HepG2 (cell line): ENCODE measurements around the gene RTEL1. TPM values are rescaled to one million over a fixed set of nuclear protein-coding genes. Genes with fewer than 3 reads are reported as not detected.
A peak's percentile ranks its signal among the peaks of the same experiment; 100 is the strongest.

ENCODE experiments used
- BCL3 ChIP-seq: sonication (generic); formaldehyde crosslinking; IDR thresholded peaks from 2 replicates; pipeline ENCODE4 v1.5.1; 2020; ENCODE audit warnings: mild to moderate bottlenecking, missing genetic modification reagents, moderate library complexity
- GATAD2A ChIP-seq: IDR thresholded peaks from 2 replicates; pipeline ENCODE4 v1.6.1; 2016
- HNRNPL ChIP-seq: fragments of 200-400 bp; formaldehyde crosslinking; IDR thresholded peaks from 2 replicates; pipeline ENCODE4 v1.6.1; 2017; ENCODE audit warnings: mild to moderate bottlenecking, low read depth, low read length
- HOXA5 ChIP-seq: sonication (generic); formaldehyde crosslinking; IDR thresholded peaks from 2 replicates; pipeline ENCODE4 v1.4.0; 2020; ENCODE audit warnings: missing genetic modification reagents
- HOXA7 ChIP-seq: sonication (generic); formaldehyde crosslinking; IDR thresholded peaks from 2 replicates; pipeline ENCODE4 v1.8.1; 2022; ENCODE audit warnings: mild to moderate bottlenecking, missing genetic modification reagents, moderate library complexity
- KDM3A ChIP-seq: IDR thresholded peaks from 2 replicates; pipeline ENCODE4 v1.6.1; 2018; ENCODE audit warnings: low read depth, missing compliant biosample characterization
- LBX2 ChIP-seq: sonication (generic); formaldehyde crosslinking; IDR thresholded peaks from 2 replicates; pipeline ENCODE4 v1.5.0; 2020; ENCODE audit warnings: missing genetic modification reagents, mild to moderate bottlenecking, borderline replicate concordance
- MAF1 ChIP-seq: sonication (generic); formaldehyde crosslinking; IDR thresholded peaks from 2 replicates; pipeline ENCODE4 v1.5.0; 2020; ENCODE audit warnings: missing genetic modification reagents, borderline replicate concordance
- MED13 ChIP-seq: sonication (generic); formaldehyde crosslinking; IDR thresholded peaks from 2 replicates; pipeline ENCODE4 v1.5.0; 2020; ENCODE audit warnings: missing genetic modification reagents
- NFKBIZ ChIP-seq: IDR thresholded peaks from 2 replicates; pipeline ENCODE4 v1.6.1; 2018; ENCODE audit warnings: missing genetic modification reagents, missing compliant biosample characterization
- NFYB ChIP-seq: sonication (generic); formaldehyde crosslinking; IDR thresholded peaks from 2 replicates; pipeline ENCODE4 v1.4.0; 2020; ENCODE audit warnings: missing genetic modification reagents
- NR2F6 ChIP-seq, 2 experiments: IDR thresholded peaks; 2 replicates each; pipeline ENCODE4 v1.6.1; 2016; ENCODE audit warnings: antibody characterized with exemption in 1 of 2, mild to moderate bottlenecking in 1 of 2
- POLR2AphosphoS5 ChIP-seq: IDR thresholded peaks from 2 replicates; pipeline ENCODE4 v1.6.1; 2012; ENCODE audit warnings: low read depth, low read length
- RNF219 ChIP-seq: sonication (generic); formaldehyde crosslinking; IDR thresholded peaks from 2 replicates; pipeline ENCODE4 v1.5.0; 2020; ENCODE audit warnings: mild to moderate bottlenecking, missing genetic modification reagents
- SMYD3 ChIP-seq: sonication (generic); formaldehyde crosslinking; IDR thresholded peaks from 2 replicates; pipeline ENCODE4 v1.8.1; 2023; ENCODE audit warnings: mild to moderate bottlenecking, missing genetic modification reagents
- SNAI1 ChIP-seq: sonication (generic); formaldehyde crosslinking; IDR thresholded peaks from 2 replicates; pipeline ENCODE4 v1.5.0; 2020; ENCODE audit warnings: mild to moderate bottlenecking, missing genetic modification reagents, borderline replicate concordance
- TCF12 ChIP-seq, 2 experiments: fragments of 450-650 bp in 1 of 2; sonication (generic) in 1 of 2; formaldehyde crosslinking in 1 of 2; IDR thresholded peaks; 2 replicates each; pipeline versions ENCODE4 v1.6.1 to v1.8.0; 2017 to 2022; ENCODE audit warnings: antibody characterized with exemption in 1 of 2, mild to moderate bottlenecking in 1 of 2, missing genetic modification reagents in 1 of 2, moderate library complexity in 1 of 2
- ZFP37 ChIP-seq: sonication (generic); formaldehyde crosslinking; IDR thresholded peaks from 2 replicates; pipeline ENCODE4 v1.4.0; 2020; ENCODE audit warnings: missing genetic modification reagents, borderline replicate concordance
- ZNF180 ChIP-seq: sonication (generic); formaldehyde crosslinking; IDR thresholded peaks from 2 replicates; pipeline ENCODE4 v1.4.0; 2020; ENCODE audit warnings: low read depth, missing genetic modification reagents, borderline replicate concordance
- ZNF24 ChIP-seq: fragments of 450-650 bp; IDR thresholded peaks from 2 replicates; pipeline ENCODE4 v1.6.1; 2017; ENCODE audit warnings: antibody characterized with exemption, mild to moderate bottlenecking
- ZNF576 ChIP-seq: sonication (generic); formaldehyde crosslinking; IDR thresholded peaks from 2 replicates; pipeline ENCODE4 v1.4.0; 2020; ENCODE audit warnings: mild to moderate bottlenecking, missing genetic modification reagents
- ZNF709 ChIP-seq: sonication (generic); formaldehyde crosslinking; IDR thresholded peaks from 2 replicates; pipeline ENCODE4 v1.5.0; 2020; ENCODE audit warnings: mild to moderate bottlenecking, missing genetic modification reagents
- polyA plus RNA-seq, 8 experiments: library from polyadenylated mRNA; depleted of rRNA in 3 of 8; stranded (reverse) in 7 of 8; unstranded in 1 of 8; fragments of >200 nt; fragmentation: Illumina TruSeq in 4 of 8; extraction: Trizol in 4 of 8; gene quantifications; 2 replicates each; pipeline versions ENCODE4 v1.2.1 to v1.2.3, GENCODE V29; 2011 to 2016; ENCODE audit warnings: low read depth in 4 of 8, missing spikeins in 1 of 8, mixed read lengths in 1 of 8; ENCODE audit not compliant: insufficient read depth in 1 of 8
- total RNA-seq, 5 experiments: library from RNA; depleted of rRNA; stranded (reverse); fragments of >200 nt; fragmentation: Illumina TruSeq; extraction: Trizol; gene quantifications; 2 replicates each; pipeline ENCODE4 v1.2.3, GENCODE V29; 2016; ENCODE audit warnings: low read depth in 1 of 5

The RTEL1 gene
- total and polyA plus RNA-seq, 2 of the 13 experiments (the other 11 are each of a cell fraction or from before 2014, with no cell fraction given), result 21.8 to 36.4 TPM

GRCh38 chr20:63739130-63740069 is 81.3 kb downstream of the RTEL1 start, which contains the start of gene SLC2A4RG (continued):
- TF ChIP-seq RNF219 (CRISPR knock-in tag), result no peak
- TF ChIP-seq NFKBIZ (CRISPR knock-in tag), result peak; percentile 87; the same call in 1 of the 2 replicates
- no peak for TF ChIP-seq TCF12 (IDR thresholded peaks at IDR 0.05)
- TF ChIP-seq TCF12 (CRISPR knock-in tag; IDR thresholded peaks at IDR 0.05), result peak; percentile 56; the same call in 1 of the 2 replicates
- 0 out of 2 replicates have a peak, but pooled peaks have one; percentile 3 for TF ChIP-seq SNAI1 (CRISPR knock-in tag)
- peak; percentile 94 for TF ChIP-seq KDM3A (CRISPR knock-in tag)
- peak; percentile 95 for TF ChIP-seq HOXA5 (CRISPR knock-in tag)
- peak; percentile 77 for TF ChIP-seq POLR2AphosphoS5
- 0 out of 2 replicates have a peak, but pooled peaks have one; percentile 80 for TF ChIP-seq ZNF180 (CRISPR knock-in tag)
- peak; percentile 94; the same call in 1 of the 2 replicates for TF ChIP-seq MAF1 (CRISPR knock-in tag)
- peak; percentile 45; the same call in 1 of the 2 replicates for TF ChIP-seq SMYD3 (CRISPR knock-in tag)
- TF ChIP-seq LBX2 (CRISPR knock-in tag), result no peak
- TF ChIP-seq NR2F6 (IDR thresholded peaks at IDR 0.05), result peak; percentile 33; the same call in 1 of the 2 replicates
- peak; percentile 86 for TF ChIP-seq NR2F6 (CRISPR knock-in tag; IDR thresholded peaks at IDR 0.05)
- peak; percentile 42 for TF ChIP-seq NFYB (CRISPR knock-in tag)
- no peak for TF ChIP-seq HOXA7
- peak; percentile 92 for TF ChIP-seq ZNF709 (CRISPR knock-in tag)
- TF ChIP-seq MED13, result peak; percentile 98
- peak; percentile 96 for TF ChIP-seq HNRNPL
- no peak for TF ChIP-seq ZNF576 (CRISPR knock-in tag)
- peak; percentile 89 for TF ChIP-seq GATAD2A (CRISPR knock-in tag)
- peak; percentile 30 for TF ChIP-seq BCL3
- 0 out of 2 replicates have a peak, but pooled peaks have one; percentile 19 for TF ChIP-seq ZNF24
- TF ChIP-seq ZFP37 (CRISPR knock-in tag), result peak; percentile 68
